AG04449 (cell line): Measurements from ENCODE around the gene PAIP2B.
"Not testable (repeated sequence)": the region's sequence is repeated elsewhere in the genome, so short reads cannot be mapped to it uniquely, and the experiment has no call there.

ENCODE experiments used
- CTCF ChIA-PET: fragments of 350-600 bp; formaldehyde crosslinking; extraction: SDS; loops from one replicate; lab custom pipeline; 2021; ENCODE audit warnings: antibody characterized with exemption; lab: Yijun Ruan, JAX
- POLR2A ChIA-PET: fragments of 400-600, 350-600 bp; formaldehyde crosslinking; extraction: SDS; loops from one replicate; lab custom pipeline; 2020; ENCODE audit warnings: antibody characterized with exemption, inconsistent platforms; lab: Yijun Ruan, JAX
- DNase-seq: peaks from one replicate; pipeline ENCODE4 v3.0.0-alpha.2; 2010; ENCODE audit warnings: low read depth, low spot score
- H3K4me3 ChIP-seq: 2 replicates; pipeline ENCODE4 v1.5.1; 2011; ENCODE audit warnings: low read depth, mild to moderate bottlenecking, control low read depth, low read length
- TF ChIP-seq, protein P1 (sequence below): IDR thresholded peaks from one replicate; pipeline ENCODE4 v1.5.1; 2011; ENCODE audit warnings: mild to moderate bottlenecking, moderate library complexity, low read length, control low read depth, inconsistent platforms; ENCODE audit not compliant: insufficient read depth; ENCODE audit errors: missing control alignments

The PAIP2B gene

DNA sequence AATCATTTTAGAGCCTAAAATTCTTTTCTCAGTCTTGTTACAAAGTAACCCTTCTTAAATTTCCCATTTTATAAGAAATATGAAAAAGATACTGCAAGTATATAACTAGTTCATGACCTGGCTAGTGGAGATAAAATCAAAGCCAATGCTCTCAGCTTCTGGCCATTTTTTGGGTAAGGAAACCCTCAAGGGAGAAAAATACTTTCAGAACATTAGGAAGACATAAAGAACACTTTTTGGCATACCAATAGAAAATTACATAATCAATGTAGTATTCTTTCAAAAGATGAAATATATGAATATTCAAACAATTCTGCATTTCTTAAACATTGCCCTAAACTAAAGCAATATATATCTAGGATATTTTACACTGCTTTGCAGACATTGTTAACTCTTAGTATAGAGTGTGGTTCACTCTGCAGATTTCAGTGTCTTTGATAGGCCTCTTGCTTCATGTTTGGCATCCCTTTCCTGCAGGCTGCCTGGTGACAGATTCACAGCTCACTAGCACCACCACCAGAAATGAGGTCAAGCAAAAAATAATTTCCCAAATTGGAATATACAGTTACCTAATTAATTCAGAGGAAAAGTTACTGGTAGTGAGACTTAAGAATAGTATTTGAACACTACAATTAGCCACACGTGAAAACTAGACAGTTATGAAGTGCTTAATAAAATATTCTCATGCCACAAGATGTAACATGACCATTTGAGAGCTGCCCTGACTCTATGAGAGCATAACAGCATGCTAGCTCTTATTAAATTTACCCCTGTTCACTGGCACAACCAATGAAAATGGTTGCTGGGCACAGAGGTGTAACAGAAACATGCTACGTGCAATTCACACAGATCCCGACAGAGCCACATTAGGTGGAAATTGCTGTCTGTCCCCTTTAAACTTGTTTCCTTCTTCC is 36.0 kb downstream of the PAIP2B start:
- no peak overlapping the region for H3K4me3 ChIP-seq
- no peak for DNase-seq
- TF ChIP-seq, protein P1, sequence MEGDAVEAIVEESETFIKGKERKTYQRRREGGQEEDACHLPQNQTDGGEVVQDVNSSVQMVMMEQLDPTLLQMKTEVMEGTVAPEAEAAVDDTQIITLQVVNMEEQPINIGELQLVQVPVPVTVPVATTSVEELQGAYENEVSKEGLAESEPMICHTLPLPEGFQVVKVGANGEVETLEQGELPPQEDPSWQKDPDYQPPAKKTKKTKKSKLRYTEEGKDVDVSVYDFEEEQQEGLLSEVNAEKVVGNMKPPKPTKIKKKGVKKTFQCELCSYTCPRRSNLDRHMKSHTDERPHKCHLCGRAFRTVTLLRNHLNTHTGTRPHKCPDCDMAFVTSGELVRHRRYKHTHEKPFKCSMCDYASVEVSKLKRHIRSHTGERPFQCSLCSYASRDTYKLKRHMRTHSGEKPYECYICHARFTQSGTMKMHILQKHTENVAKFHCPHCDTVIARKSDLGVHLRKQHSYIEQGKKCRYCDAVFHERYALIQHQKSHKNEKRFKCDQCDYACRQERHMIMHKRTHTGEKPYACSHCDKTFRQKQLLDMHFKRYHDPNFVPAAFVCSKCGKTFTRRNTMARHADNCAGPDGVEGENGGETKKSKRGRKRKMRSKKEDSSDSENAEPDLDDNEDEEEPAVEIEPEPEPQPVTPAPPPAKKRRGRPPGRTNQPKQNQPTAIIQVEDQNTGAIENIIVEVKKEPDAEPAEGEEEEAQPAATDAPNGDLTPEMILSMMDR, result peak; percentile 23
- ChIA-PET POLR2A (no interaction called here), CTCF (interaction anchor here (0.7 to 3.5 kb wide), 6 partner anchors 9 to 93 kb away, joined by 3 to 30 read pairs (median 5); no protein-coding TSS in a partner anchor)

DNA sequence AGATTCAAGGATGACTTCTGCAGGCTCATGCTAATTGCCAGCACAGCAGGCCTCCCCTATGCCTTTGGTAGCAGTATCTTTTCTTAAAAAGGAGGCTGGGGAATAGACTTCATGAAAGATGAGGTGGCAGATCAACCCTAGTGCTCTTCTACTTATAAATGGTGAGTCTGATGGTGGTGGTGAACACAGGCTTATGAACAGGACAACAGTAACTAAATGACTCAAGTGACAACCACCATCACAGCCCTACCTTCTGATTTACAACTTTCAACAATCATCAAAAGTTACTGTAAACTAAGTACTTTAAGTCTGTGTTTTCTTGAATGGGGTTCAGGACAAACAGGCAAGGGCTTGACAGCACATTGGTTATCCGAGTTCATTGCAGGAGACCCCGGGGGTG is 39.3 kb downstream of the PAIP2B start:
- ChIA-PET POLR2A (no interaction called here), CTCF (interaction anchor here (1.7 to 3.8 kb wide), 2 partner anchors 31 to 87 kb away, joined by 7 to 21 read pairs; no protein-coding TSS in a partner anchor)
- TF ChIP-seq, protein P1, result no peak
- H3K4me3 ChIP-seq, result no peak overlapping the region
- DNase-seq, result no peak

DNA sequence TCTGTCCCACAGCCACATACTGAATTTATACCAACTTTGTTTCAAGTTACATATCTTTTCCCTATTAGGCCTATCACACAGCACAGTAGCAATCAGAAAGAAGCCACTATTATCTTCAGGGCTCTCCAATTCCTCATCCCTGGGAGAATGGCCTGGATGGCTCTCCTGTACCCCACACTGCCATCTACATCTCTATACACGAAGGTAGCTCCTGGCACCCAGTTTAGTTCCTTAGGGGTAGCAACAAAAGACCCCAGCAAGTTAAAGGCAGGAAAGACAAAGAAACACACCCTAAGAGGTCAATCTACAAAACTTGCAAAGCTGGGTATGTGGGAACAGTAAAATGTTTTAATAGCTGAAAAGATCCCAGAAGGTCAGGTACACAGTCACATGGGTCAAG is 39.9 kb downstream of the PAIP2B start:
- ChIA-PET POLR2A (no interaction called here), CTCF (interaction anchor here (1.0 to 3.8 kb wide), 3 partner anchors 13 to 87 kb away, joined by 3 to 21 read pairs (median 7); no protein-coding TSS in a partner anchor)
- TF ChIP-seq, protein P1, result no peak
- DNase-seq, result no peak
- no peak overlapping the region for H3K4me3 ChIP-seq

DNA sequence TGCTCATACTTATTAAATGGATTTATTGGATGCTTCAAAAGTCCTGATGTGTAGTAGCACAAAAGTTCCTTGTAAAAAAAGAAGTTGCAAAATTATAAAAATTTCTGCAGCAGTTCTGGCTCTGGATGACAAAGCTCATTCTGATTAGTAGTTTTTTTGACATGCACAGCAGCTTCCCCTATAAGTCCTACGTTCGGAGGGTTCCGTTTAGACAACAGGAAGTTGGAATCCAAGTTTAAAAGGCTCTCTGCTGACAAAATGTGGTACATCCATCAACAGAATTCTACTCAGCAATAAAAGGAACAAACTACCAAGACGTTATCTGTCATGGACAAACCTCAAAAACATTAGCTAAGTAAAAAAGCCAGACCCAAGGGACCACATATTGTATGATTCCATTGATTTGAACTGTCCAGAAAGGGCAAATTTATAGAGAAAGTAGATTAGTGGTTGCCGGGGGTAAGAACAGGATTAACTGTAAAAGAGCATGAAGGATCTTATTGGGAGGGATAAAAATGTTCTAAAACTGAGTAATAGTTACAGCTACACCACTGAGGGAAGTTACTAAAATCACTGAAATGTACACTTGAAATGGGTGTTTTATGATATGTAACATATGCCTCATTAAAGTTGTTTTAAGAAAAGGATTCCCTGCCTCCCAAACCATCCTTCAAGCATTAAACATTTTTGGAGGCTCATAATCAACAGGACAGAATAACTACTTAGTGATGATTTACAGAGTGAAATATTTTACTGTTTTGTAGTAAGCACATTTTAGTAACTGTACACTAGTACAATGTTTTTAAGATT is 43.4 kb downstream of the PAIP2B start:
- POLR2A ChIA-PET, H3K4me3 ChIP-seq, CTCF ChIA-PET, DNase-seq: not testable (repeated sequence)

DNA sequence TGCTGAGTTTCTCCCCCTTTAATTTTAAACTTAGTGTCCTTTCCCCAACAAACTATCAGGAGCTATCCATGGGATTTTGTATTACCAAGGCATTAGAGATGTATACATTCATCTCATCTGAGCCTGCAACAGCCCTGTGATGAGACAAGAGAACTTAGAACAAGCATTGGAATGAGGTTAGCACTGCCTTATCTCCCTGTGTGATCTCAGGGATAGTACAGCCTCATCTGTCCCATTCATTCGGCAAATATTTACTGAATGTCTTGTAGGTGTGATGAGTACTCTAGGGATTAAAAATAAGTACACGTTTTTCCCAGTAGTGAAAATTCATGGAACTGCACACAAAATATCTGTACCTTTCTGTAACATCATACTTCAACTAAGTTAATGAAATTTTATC is 45.6 kb downstream of the PAIP2B start:
- H3K4me3 ChIP-seq, result no peak overlapping the region
- CTCF ChIA-PET, result interaction anchor here (1.1 kb wide), 1 partner anchor 24 kb away, joined by 3 read pairs; no protein-coding TSS in a partner anchor
- no peak for DNase-seq
- POLR2A ChIA-PET, result no interaction called here
- TF ChIP-seq, protein P1, result no peak

DNA sequence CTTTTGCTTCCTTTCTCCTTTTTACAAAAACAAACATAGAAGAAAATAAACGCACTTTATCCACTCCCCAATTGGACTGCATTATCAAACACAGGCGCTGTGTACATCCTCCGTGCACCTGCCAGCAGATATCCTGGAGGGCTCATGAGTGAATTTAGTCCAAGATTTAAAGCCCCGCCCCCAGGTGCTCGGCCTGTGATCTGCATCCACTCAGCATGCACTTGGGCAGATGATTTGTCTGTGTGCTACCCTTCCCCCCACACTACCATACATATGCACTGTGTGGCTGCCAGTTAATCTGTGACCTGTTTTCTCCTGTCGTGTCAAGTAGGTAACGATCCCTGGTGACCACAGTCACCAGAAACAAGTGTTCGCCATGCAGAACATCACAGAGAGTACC is 48.1 kb downstream of the PAIP2B start:
- POLR2A ChIA-PET, CTCF ChIA-PET, DNase-seq, H3K4me3 ChIP-seq: not testable (repeated sequence)

DNA sequence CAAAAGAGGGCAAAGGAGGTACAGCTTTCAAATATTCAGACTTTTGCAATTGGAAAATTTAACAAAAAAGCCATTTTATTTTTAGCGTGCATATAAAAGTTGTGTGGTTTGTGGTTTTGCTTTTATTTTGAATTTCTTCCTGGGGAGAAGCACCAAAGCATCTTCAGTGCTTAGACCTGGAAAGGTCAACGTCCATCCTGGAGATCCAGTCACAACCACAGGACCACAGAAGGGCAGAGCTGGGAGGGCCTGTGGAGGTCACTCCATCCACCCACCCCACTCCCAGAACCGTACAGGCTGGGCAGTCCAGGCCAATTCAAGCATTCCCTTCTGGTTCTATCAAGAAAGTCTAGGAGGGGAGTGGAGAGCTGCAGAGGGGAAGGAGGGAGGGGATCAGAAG is 52.7 kb downstream of the PAIP2B start:
- H3K4me3 ChIP-seq, result no peak overlapping the region
- no peak for DNase-seq
- POLR2A ChIA-PET, result no interaction called here
- CTCF ChIA-PET, result interaction anchor here (1.2 to 1.5 kb wide), 2 partner anchors 13 to 18 kb away, joined by 3 to 4 read pairs; no protein-coding TSS in a partner anchor
- TF ChIP-seq, protein P1, result no peak
